ENCODE measurements around the gene GZMB. TPM values are rescaled to one million over a fixed set of nuclear protein-coding genes. Genes with fewer than 3 reads are reported as not detected.

GZMB gene
- total RNA-seq, 2 experiments from 2014 or later, result not detected

GRCh38 chr14:24665440-24665991, 31.5 kb upstream of the GZMB start:
- Histone ChIP-seq H3K27ac (ENCODE audit: low read depth, low read length, poor library complexity, severe bottlenecking) (peak overlapping the region; percentile 41), H3K4me1 (ENCODE audit: insufficient read depth, low read length, poor library complexity, severe bottlenecking) (peaks cover 15% of the 10 kb centered on the region), H3K79me2 (ENCODE audit: insufficient read depth, low read depth, low read length) (no peaks in the 10 kb centered on the region), H3K9me3 (ENCODE audit: low read length) (no peaks in the 10 kb centered on the region), H4K20me1 (ENCODE audit: insufficient read depth, low read length) (no peaks in the 10 kb centered on the region), H2AFZ (ENCODE audit: low read length) (no peak overlapping the region), H3K9me2 (ENCODE audit: insufficient read depth, low read length) (no peaks in the 10 kb centered on the region), H3K36me3 (ENCODE audit: insufficient read depth, low read length) (no peaks in the 10 kb centered on the region), H3K4me3 (ENCODE audit: low read depth, low read length, poor library complexity, severe bottlenecking) (peak overlapping the region; percentile 7), H3K4me2 (ENCODE audit: low read length) (peak overlapping the region; percentile 50)
- DNase-seq (ENCODE audit: low spot score), result peak; percentile 66
- TF ChIP-seq EZH2phosphoT487 (IDR thresholded peaks at IDR 0.05; ENCODE audit: borderline replicate concordance, low read depth, low read length), result no peak
- TF ChIP-seq, protein P1, sequence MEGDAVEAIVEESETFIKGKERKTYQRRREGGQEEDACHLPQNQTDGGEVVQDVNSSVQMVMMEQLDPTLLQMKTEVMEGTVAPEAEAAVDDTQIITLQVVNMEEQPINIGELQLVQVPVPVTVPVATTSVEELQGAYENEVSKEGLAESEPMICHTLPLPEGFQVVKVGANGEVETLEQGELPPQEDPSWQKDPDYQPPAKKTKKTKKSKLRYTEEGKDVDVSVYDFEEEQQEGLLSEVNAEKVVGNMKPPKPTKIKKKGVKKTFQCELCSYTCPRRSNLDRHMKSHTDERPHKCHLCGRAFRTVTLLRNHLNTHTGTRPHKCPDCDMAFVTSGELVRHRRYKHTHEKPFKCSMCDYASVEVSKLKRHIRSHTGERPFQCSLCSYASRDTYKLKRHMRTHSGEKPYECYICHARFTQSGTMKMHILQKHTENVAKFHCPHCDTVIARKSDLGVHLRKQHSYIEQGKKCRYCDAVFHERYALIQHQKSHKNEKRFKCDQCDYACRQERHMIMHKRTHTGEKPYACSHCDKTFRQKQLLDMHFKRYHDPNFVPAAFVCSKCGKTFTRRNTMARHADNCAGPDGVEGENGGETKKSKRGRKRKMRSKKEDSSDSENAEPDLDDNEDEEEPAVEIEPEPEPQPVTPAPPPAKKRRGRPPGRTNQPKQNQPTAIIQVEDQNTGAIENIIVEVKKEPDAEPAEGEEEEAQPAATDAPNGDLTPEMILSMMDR (conservative IDR thresholded peaks at IDR 0.05; ENCODE audit: low read length), result no peak
- POLR2A ChIA-PET, result interaction anchor here (0.5 kb wide), 1 partner anchor 189 kb away, joined by 3 read pairs; no protein-coding TSS in a partner anchor
- CTCF ChIA-PET (ENCODE audit: unreplicated experiment), result no interaction called here
- intact Hi-C loops (cut with micrococcal nuclease; ENCODE audit: unreplicated experiment), result no loop called here
- no TSS peak for BruUV-seq (replicated peaks)

GRCh38 chr14:24664366-24664765, 30.4 kb upstream of the GZMB start:
- BruUV-seq (replicated peaks), result no TSS peak
- Histone ChIP-seq H3K4me3 (ENCODE audit: low read depth, low read length, poor library complexity, severe bottlenecking) (no peak overlapping the region), H3K27ac (ENCODE audit: low read depth, low read length, poor library complexity, severe bottlenecking) (no peak overlapping the region), H2AFZ (ENCODE audit: low read length) (no peak overlapping the region), H3K9me3 (ENCODE audit: low read length) (no peaks in the 10 kb centered on the region), H3K36me3 (ENCODE audit: insufficient read depth, low read length) (no peaks in the 10 kb centered on the region), H3K4me1 (ENCODE audit: insufficient read depth, low read length, poor library complexity, severe bottlenecking) (peaks cover 15% of the 10 kb centered on the region), H3K79me2 (ENCODE audit: insufficient read depth, low read depth, low read length) (no peaks in the 10 kb centered on the region), H3K4me2 (ENCODE audit: low read length) (no peak overlapping the region), H3K9me2 (ENCODE audit: insufficient read depth, low read length) (no peaks in the 10 kb centered on the region), H4K20me1 (ENCODE audit: insufficient read depth, low read length) (no peaks in the 10 kb centered on the region)
- ChIA-PET POLR2A (no interaction called here), CTCF (ENCODE audit: unreplicated experiment) (no interaction called here)
- no peak for TF ChIP-seq EZH2phosphoT487 (IDR thresholded peaks at IDR 0.05; ENCODE audit: borderline replicate concordance, low read depth, low read length)
- TF ChIP-seq, protein P1 (conservative IDR thresholded peaks at IDR 0.05; ENCODE audit: low read length), result no peak
- no peak for DNase-seq (ENCODE audit: low spot score)
- intact Hi-C loops (cut with micrococcal nuclease; ENCODE audit: unreplicated experiment), result no loop called here

DNA sequence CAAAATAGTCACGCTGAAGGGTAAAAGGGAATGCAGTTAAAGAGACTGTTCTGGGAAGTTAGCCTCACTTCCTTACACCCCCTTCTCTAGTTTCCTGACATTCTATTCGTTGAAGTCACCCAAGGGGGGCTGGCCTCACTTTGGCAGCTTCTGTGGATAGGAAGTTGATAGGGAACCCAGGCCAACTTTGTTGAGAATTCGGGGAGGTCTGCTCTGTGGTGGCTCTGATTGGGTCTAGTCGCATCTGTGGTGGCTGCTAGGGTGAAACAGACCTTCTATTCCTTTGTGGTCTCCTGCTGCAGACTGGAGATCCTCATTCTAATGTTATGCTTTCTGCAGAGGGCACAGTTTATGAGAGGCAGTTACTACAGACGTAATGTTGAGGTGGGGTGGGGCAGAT, 28.8 kb upstream of the GZMB start:
- POLR2A ChIA-PET, result interaction anchor here (1.3 kb wide), 1 partner anchor 10 kb away, joined by 3 read pairs; no protein-coding TSS in a partner anchor
- Histone ChIP-seq H3K79me2 (ENCODE audit: insufficient read depth, low read depth, low read length) (no peaks in the 10 kb centered on the region), H3K4me3 (ENCODE audit: low read depth, low read length, poor library complexity, severe bottlenecking) (no peak overlapping the region), H3K9me3 (ENCODE audit: low read length) (no peaks in the 10 kb centered on the region), H3K4me2 (ENCODE audit: low read length) (no peak overlapping the region), H4K20me1 (ENCODE audit: insufficient read depth, low read length) (no peaks in the 10 kb centered on the region), H3K27ac (ENCODE audit: low read depth, low read length, poor library complexity, severe bottlenecking) (no peak overlapping the region), H3K4me1 (ENCODE audit: insufficient read depth, low read length, poor library complexity, severe bottlenecking) (peaks cover 15% of the 10 kb centered on the region), H3K36me3 (ENCODE audit: insufficient read depth, low read length) (no peaks in the 10 kb centered on the region), H2AFZ (ENCODE audit: low read length) (no peak overlapping the region), H3K9me2 (ENCODE audit: insufficient read depth, low read length) (no peaks in the 10 kb centered on the region)
- TF ChIP-seq, protein P1 (conservative IDR thresholded peaks at IDR 0.05; ENCODE audit: low read length), result no peak
- TF ChIP-seq EZH2phosphoT487 (IDR thresholded peaks at IDR 0.05; ENCODE audit: borderline replicate concordance, low read depth, low read length), result no peak
- BruUV-seq (replicated peaks), result no TSS peak
- intact Hi-C loops (cut with micrococcal nuclease; ENCODE audit: unreplicated experiment), result no loop called here
- CTCF ChIA-PET (ENCODE audit: unreplicated experiment), result no interaction called here
- no peak for DNase-seq (ENCODE audit: low spot score)

Measured in OCI-LY7 (cell line).